ENCODE measurements around the gene FUOM.

The FUOM gene

GRCh38 chr10:133357285-133358161 is at the start of gene FUOM:
TSS of gene FUOM (minus strand) at chr10:133358019. CDS start at chr10:133358007, 12 bp downstream.
- peak; percentile 77 for DNase-seq

GRCh38 chr10:133405844-133406527 is 48.2 kb upstream of the FUOM start:
- no peak for DNase-seq

DNA sequence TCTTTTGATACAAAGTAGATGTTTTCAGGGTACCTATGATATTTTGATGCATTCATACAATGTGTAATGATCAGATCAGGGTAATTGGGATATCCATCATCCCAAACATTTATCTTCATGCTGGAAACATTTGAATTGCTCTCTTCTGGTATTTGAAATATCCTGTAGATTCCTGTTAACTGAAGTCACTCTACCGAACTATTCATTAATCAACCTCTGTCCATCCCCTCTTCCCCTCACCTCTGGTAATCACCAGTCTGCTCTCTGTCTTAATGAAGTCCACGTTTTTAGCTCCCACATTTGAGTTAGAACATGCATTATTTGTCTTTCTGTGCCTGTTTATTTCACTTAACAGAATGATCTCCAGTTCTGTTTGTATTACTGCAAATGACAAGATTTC is 47.5 kb upstream of the FUOM start:
- DNase-seq = no peak

GRCh38 chr10:133403784-133404183 is 46.0 kb upstream of the FUOM start:
- DNase-seq = no peak

- DNase-seq = no peak
These were observed 45.5 kb upstream of the FUOM start for GRCh38 chr10:133403359-133403758.

DNA sequence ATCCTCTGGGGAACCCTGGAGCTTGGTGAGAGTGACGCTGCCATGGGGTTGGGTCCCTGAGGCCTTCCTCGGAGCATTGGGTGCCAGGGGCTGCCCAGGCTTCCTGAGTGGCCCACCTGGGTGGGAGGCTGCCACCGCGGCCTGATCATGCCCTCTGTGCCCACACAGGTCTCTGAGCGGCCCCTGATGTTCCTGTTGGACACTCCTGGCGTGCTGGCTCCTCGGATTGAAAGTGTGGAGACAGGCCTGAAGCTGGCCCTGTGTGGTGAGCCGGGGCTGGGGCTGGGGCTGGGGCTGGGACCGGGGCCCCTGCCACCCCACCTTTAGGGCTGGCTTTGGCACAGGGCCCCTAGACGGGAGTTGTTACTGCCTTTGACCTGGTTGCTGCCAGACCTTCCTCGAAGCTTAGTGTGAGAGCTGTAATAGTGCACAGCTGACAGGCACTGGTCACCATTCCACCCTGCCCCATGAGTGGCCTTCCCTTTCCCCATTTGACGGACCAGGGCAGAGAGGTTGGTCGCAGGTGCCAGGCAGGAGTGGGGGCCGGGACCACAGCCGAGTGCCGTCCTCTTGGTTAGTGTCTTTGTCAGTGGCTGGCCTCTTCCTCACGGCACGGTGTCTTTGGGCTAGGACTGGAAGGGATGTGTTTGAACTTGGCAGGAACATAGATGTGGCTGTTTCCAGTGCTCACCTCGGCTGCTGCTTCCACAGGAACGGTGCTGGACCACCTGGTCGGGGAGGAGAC is 44.3 kb upstream of the FUOM start:
- no peak for DNase-seq

DNA sequence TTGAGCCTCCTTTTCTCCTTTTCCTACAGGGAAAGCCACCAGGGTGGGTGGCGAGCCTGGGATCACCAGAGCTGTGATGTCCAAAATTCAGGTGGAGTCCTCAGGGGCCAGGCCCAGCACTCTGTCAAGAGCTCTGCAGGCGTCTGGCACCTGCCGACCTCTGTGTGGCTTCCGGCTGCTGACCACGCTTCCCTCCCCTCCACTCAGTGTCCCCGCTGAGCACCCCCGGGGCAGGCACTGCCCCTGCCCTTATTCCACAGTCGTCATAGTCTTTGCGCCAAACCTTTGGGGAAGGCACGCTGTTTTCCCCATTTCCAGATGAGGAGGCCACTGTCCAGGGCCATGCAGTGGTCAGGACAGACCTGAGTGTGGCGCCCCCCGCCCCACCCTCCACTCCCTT is 43.7 kb upstream of the FUOM start:
- DNase-seq = no peak

- DNase-seq = no peak
These were observed 43.0 kb upstream of the FUOM start for GRCh38 chr10:133400624-133401424.

GRCh38 chr10:133399123-133399601 is 41.3 kb upstream of the FUOM start:
- no peak for DNase-seq

DNA sequence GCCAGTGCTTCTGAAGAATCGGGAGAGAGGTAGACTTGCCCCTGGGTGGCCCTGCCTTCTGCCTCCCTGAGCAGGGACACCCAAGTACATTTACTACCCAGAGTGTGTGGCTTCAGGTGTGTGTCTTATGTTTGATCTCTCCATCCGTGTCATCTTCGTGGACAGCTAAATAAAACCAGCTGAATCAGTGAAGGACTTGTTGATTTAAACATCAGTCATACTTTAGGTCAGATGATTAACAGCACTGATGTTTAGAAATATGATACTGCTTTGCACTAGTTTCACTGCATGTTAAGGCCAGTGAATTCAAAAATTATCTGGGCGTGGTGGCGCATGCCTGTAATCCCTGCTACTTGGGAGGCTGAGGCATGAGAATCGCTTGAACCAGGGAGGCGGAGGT is 40.1 kb upstream of the FUOM start:
- no peak for DNase-seq

- DNase-seq = no peak
These were observed 38.3 kb upstream of the FUOM start for GRCh38 chr10:133396035-133396624.

GRCh38 chr10:133394801-133395221 is 37.0 kb upstream of the FUOM start:
- no peak for DNase-seq

GRCh38 chr10:133394064-133394663 is 36.3 kb upstream of the FUOM start, which contains the start of gene MTG1:
TSS of gene MTG1 (plus strand) at chr10:133394157. CDS start at chr10:133394221, 64 bp downstream.
- DNase-seq = peak; percentile 95

- DNase-seq = no peak
These were observed 35.7 kb upstream of the FUOM start for GRCh38 chr10:133393401-133394063.

DNA sequence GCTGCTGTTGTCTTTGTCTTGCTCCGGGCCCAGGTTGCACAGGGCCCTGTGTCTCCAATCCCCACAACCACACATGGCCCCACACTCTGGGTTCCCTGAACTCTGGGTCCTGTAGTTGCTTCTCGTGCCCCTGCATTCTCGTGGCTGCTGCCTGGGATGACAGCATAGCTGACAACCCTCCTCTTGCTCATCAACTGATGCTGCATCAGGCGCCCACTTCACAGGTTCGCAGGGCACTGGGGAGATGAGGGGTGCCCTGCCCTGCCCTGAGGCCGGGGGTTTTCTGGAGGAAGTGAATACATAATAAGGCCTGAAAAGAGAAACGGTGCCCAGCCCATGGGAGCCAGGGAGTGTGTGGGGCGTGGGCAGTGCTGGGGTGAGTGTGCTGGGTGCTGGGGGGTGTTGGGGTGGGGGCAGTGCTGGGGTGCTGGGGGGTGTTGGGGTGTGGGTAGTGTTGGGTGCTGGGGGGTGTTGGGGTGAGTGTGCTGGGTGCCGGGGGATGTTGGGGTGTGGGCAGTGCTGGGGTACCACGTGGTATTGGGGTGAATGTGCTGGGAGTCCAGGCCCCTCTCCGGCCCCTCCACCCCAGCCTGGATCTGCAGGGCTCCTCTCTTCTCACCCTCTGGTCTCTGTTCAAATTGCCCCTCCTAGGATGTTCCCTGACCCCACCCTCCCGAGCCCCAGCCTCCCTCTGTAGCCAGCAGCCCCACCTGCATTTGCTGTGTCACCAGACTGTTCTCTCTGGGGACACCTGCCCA is 34.1 kb upstream of the FUOM start:
- no peak for DNase-seq

DNA sequence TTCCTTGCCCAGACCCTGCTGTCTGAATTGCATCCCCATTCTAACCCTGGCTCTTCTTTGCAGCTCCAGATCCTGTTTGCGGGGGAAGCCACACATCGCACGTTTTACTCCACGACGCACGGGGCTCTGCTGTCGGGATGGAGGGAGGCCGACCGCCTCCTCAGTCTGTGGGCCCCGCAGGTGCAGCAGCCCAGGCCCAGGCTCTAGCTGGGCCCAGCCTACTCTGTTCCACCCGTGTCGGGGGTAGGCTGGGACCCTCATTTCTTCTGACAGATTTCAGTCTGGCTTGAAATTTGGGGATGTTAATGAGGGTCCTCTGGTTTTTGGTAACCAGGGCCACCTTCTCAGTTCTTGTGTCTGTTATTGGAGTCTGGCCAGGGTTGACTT is 33.4 kb upstream of the FUOM start:
- DNase-seq = no peak

DNA sequence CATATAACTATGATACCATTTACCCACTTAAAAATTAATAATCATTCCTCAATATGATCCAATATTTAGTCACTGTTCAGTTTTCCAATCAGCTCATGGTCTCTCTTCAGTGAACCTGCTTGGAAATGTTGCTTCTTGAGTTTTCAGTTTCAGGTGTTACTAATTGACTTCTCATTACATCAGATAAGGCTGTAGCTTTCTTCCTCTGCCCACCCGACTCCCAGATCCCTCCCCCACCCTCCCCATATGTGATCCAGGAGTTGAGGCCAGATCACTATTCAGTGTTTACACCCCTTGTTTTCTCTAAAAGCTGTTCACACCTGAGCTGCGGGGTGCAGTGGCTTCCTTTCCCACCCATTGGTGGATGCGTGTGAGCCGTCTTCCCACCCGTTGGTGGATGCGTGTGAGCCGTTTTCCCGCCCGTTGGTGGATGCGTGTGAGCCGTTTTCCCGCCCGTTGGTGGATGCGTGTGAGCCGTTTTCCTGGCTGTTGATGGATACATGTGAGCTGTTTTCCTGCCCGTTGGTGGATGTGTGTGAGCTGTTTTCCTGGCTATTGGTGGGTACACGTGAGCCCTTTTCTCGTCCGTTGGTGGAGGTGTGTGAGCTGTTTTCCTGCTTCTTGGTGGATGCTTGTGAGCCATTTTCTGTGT is 32.9 kb upstream of the FUOM start:
- DNase-seq = no peak

DNA sequence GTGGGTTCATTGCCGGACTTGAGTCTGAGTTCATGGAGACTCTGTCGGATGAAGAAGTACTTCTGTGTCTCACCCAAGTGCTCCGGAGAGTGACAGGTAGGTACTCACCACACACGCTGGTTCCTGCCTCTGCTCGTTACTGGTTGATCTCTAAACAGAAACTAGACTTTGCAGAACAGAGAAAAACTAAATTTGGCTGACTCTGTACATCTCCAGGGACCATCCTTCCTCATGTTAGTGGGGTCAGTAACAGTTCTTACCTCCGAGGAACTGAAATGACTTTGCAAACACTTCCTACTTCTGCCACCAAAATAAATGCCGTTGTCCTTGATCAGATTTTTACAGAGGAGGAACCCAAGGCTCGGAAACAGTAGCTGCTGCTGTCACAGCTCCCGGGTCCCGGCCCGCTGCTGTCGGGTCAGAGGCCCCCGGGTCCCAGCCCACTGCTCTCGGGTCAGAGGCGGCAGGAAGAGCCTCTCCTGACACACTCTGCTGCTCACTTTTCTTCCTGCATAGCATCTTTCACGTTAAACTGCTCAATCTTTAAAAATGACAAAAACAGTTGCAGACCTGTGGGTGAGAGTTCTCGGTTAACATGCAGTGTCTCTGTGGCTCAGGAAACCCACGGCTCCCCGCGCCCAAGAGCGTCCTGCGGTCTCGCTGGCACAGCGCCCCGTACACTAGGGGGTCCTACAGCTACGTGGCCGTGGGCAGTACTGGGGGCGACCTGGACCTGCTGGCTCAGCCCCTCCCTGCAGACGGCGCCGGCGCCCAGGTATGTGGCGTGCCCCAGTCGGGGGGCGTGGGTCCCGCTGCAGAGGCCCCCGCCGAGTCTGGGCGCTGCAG is 31.4 kb upstream of the FUOM start:
- peak; percentile 46 for DNase-seq

Data from activated naive CD4-positive, alpha-beta T cell treated with anti-CD3 and anti-CD28 coated beads, Interleukin-2, amount 50 U/mL, for 16 hours (primary cell).